Neural progenitor cell (in vitro differentiated cells): ENCODE results near the gene CELSR1. TPM values are rescaled to one million over a fixed set of nuclear protein-coding genes. Genes with fewer than 3 reads are reported as not detected.

Source experiments
- DNase-seq: peaks from one replicate; pipeline ENCODE4 v3.0.0-alpha.2; 2016; ENCODE audit warnings: low spot score
- H2AFZ ChIP-seq: fragments of 200-600 bp; sonication (generic); replicated peaks from 2 replicates; pipeline ENCODE4 v1.6.1; 2016; ENCODE audit warnings: antibody characterized with exemption
- H3F3A ChIP-seq: fragments of 200-600 bp; sonication (generic); 2 replicates; pipeline ENCODE4 v1.6.1; 2016; ENCODE audit warnings: antibody characterized with exemption, low read depth
- H3K27ac ChIP-seq: fragments of 200-600 bp; sonication (generic); 2 replicates; pipeline ENCODE4 v1.5.1; 2016; ENCODE audit warnings: mild to moderate bottlenecking
- H3K27me3 ChIP-seq: fragments of 200-600 bp; sonication (generic); 2 replicates; pipeline ENCODE4 v1.6.1; 2016; ENCODE audit warnings: mild to moderate bottlenecking, moderate library complexity
- H3K36me3 ChIP-seq: fragments of 200-600 bp; sonication (generic); 2 replicates; pipeline ENCODE4 v1.5.1; 2016
- H3K4me1 ChIP-seq: fragments of 200-600 bp; sonication (generic); 2 replicates; pipeline ENCODE4 v1.6.1; 2016; ENCODE audit warnings: mixed run types
- H3K4me2 ChIP-seq: fragments of 200-600 bp; sonication (generic); 2 replicates; pipeline ENCODE4 v1.6.1; 2016
- H3K4me3 ChIP-seq: fragments of 200-600 bp; sonication (generic); 2 replicates; pipeline ENCODE4 v1.5.1; 2016
- H3K79me2 ChIP-seq: fragments of 200-600 bp; sonication (generic); 2 replicates; pipeline ENCODE4 v1.6.1; 2016; ENCODE audit warnings: low read depth
- H3K9ac ChIP-seq: fragments of 200-600 bp; sonication (generic); 2 replicates; pipeline ENCODE4 v1.6.1; 2016
- H3K9me3 ChIP-seq: fragments of 200-600 bp; sonication (generic); 2 replicates; pipeline ENCODE4 v1.5.1; 2016; ENCODE audit warnings: low read depth
- H4K20me1 ChIP-seq: fragments of 200-600 bp; sonication (generic); 2 replicates; pipeline ENCODE4 v1.6.1; 2016; ENCODE audit warnings: low read depth
- H3K27ac Mint-ChIP-seq: 3 replicates; pipeline ENCODE4 v1.8.0; 2021; ENCODE audit warnings: mixed read lengths
- H3K27me3 Mint-ChIP-seq: 2 replicates; pipeline ENCODE4 v1.8.0; 2022; ENCODE audit warnings: low read depth, mild to moderate bottlenecking, inconsistent platforms, moderate library complexity, mixed read lengths; ENCODE audit not compliant: insufficient read depth
- H3K36me3 Mint-ChIP-seq: 3 replicates; pipeline ENCODE4 v1.8.0; 2021; ENCODE audit warnings: mixed read lengths
- H3K4me1 Mint-ChIP-seq: 3 replicates; pipeline ENCODE4 v1.8.0; 2021; ENCODE audit warnings: mixed read lengths
- H3K4me3 Mint-ChIP-seq: 3 replicates; pipeline ENCODE4 v1.8.0; 2021; ENCODE audit warnings: mild to moderate bottlenecking, moderate library complexity, mixed read lengths
- H3K9me3 Mint-ChIP-seq: 3 replicates; pipeline ENCODE4 v1.8.0; 2020; ENCODE audit warnings: mixed read lengths
- CTCF ChIP-seq: fragments of 200-600 bp; sonication (generic); IDR thresholded peaks from 2 replicates; pipeline ENCODE4 v1.5.1; 2017; ENCODE audit warnings: antibody characterized with exemption, mild to moderate bottlenecking
- EZH2 ChIP-seq: fragments of 200-600 bp; sonication (generic); IDR thresholded peaks from 2 replicates; pipeline ENCODE4 v1.6.1; 2017; ENCODE audit warnings: antibody characterized with exemption, mild to moderate bottlenecking, moderate library complexity
- EZH2phosphoT487 ChIP-seq: fragments of 200-600 bp; sonication (generic); IDR thresholded peaks from 2 replicates; pipeline ENCODE4 v1.6.1; 2017; ENCODE audit warnings: antibody characterized with exemption
- total RNA-seq: library from RNA; depleted of rRNA; stranded (reverse); fragments of >200 nt; gene quantifications from 2 replicates; pipeline ENCODE4 v1.2.3, GENCODE V29; 2015; ENCODE audit warnings: low replicate concordance

CELSR1 gene
- total RNA-seq, 1 donor from 2014 or later, result 12.3 TPM

GRCh38 chr22:46336119-46337078, 201.0 kb downstream of the CELSR1 start:
- Histone ChIP-seq H3K79me2 (peaks cover 24% of the 10 kb centered on the region), H3K4me3 (peak overlapping the region; percentile 88), H3F3A (peaks cover 22% of the 10 kb centered on the region), H2AFZ (peak overlapping the region; percentile 71), H3K4me1 (peaks cover 8% of the 10 kb centered on the region), H3K36me3 (no peaks in the 10 kb centered on the region), H3K4me2 (peak overlapping the region; percentile 83), H3K27me3 (no peaks in the 10 kb centered on the region), H3K9ac (peak overlapping the region; percentile 82), H4K20me1 (peaks cover 32% of the 10 kb centered on the region), H3K27ac (no peak overlapping the region), H3K9me3 (no peaks in the 10 kb centered on the region)
- Mint-ChIP-seq H3K27me3 (peaks cover 8% of the 10 kb centered on the region), H3K9me3 (no peaks in the 10 kb centered on the region), H3K4me3 (peak overlapping the region; percentile 98), H3K4me1 (peaks cover 18% of the 10 kb centered on the region), H3K36me3 (peaks cover 27% of the 10 kb centered on the region), H3K27ac (peak overlapping the region; percentile 92)
- TF ChIP-seq EZH2 (peak; percentile 12), CTCF (no peak), EZH2phosphoT487 (no peak)
- DNase-seq, result peak; percentile 70

GRCh38 chr22:46335201-46336118, 202.0 kb downstream of the CELSR1 start, which contains the start of gene TRMU:
Gene TRMU, plus strand, starts transcription at chr22:46335714. Its CDS starts 51 bp downstream, at chr22:46335765.
- Histone ChIP-seq H4K20me1 (peaks cover 27% of the 10 kb centered on the region), H3K4me1 (peaks cover 8% of the 10 kb centered on the region), H3K79me2 (peaks cover 24% of the 10 kb centered on the region), H3K9ac (peak within 1 kb of the TSS; percentile 82), H3K4me2 (peak within 1 kb of the TSS; percentile 83), H3K9me3 (no peaks in the 10 kb centered on the region), H3F3A (peaks cover 22% of the 10 kb centered on the region), H3K27ac (no peak within 1 kb of the TSS), H3K27me3 (no peaks in the 10 kb centered on the region), H3K36me3 (no peaks in the 10 kb centered on the region), H3K4me3 (peak within 1 kb of the TSS; percentile 88), H2AFZ (peak within 1 kb of the TSS; percentile 71)
- Mint-ChIP-seq H3K27me3 (peaks cover 8% of the 10 kb centered on the region), H3K4me1 (peaks cover 18% of the 10 kb centered on the region), H3K4me3 (peak within 1 kb of the TSS; percentile 98), H3K36me3 (peaks cover 24% of the 10 kb centered on the region), H3K9me3 (no peaks in the 10 kb centered on the region), H3K27ac (peak within 1 kb of the TSS; percentile 99)
- TF ChIP-seq EZH2 (peak; percentile 39), CTCF (no peak), EZH2phosphoT487 (no peak)
- DNase-seq, result peak; percentile 95

GRCh38 chr22:46331496-46331895, 205.9 kb downstream of the CELSR1 start:
- H3K4me3 ChIP-seq, result no peak overlapping the region
- H3K27me3 ChIP-seq, result no peaks in the 10 kb centered on the region
- peaks cover 2% of the 10 kb centered on the region for H3K36me3 ChIP-seq
- H3K27me3 Mint-ChIP-seq, result peaks cover 2% of the 10 kb centered on the region
- H3K9me3 ChIP-seq, result no peaks in the 10 kb centered on the region
- no peak overlapping the region for H3K27ac Mint-ChIP-seq
- peaks cover 15% of the 10 kb centered on the region for H3K36me3 Mint-ChIP-seq
- H3K4me1 Mint-ChIP-seq, result peaks cover 9% of the 10 kb centered on the region
- H3K9ac ChIP-seq, result no peak overlapping the region
- no peak overlapping the region for H2AFZ ChIP-seq
- DNase-seq, result no peak
- TF ChIP-seq CTCF (no peak), EZH2phosphoT487 (no peak), EZH2 (no peak)
- H4K20me1 ChIP-seq, result peaks cover 8% of the 10 kb centered on the region
- no peaks in the 10 kb centered on the region for H3K9me3 Mint-ChIP-seq
- H3K27ac ChIP-seq, result no peak overlapping the region
- peaks cover 22% of the 10 kb centered on the region for H3F3A ChIP-seq
- peaks cover 8% of the 10 kb centered on the region for H3K79me2 ChIP-seq
- peaks cover 1% of the 10 kb centered on the region for H3K4me1 ChIP-seq
- H3K4me3 Mint-ChIP-seq, result no peak overlapping the region
- no peak overlapping the region for H3K4me2 ChIP-seq
